HS-27A (cell line): ENCODE results near the gene TEX9.
A peak's percentile ranks its signal among the peaks of the same experiment; 100 is the strongest.
"Not testable (repeated sequence)": the region's sequence is repeated elsewhere in the genome, so short reads cannot be mapped to it uniquely, and the experiment has no call there.

Experiments used
- DNase-seq: peaks from one replicate; pipeline ENCODE4 v3.0.0-alpha.2; 2012; ENCODE audit warnings: low read depth, missing footprints

TEX9 gene

GRCh38 chr15:56365075-56365711, at the start of gene TEX9:
Gene TEX9, plus strand, starts transcription at chr15:56365426. Its CDS starts 25 bp downstream, at chr15:56365451.
- peak; percentile 79 for DNase-seq

- not testable (repeated sequence) for DNase-seq
These were observed 48.7 kb upstream of the TEX9 start for GRCh38 chr15:56316561-56316960.

GRCh38 chr15:56320316-56320715, 44.9 kb upstream of the TEX9 start:
- DNase-seq = no peak

GRCh38 chr15:56320861-56321260, 44.4 kb upstream of the TEX9 start:
- DNase-seq = no peak

- no peak for DNase-seq
These were observed 42.8 kb upstream of the TEX9 start for GRCh38 chr15:56322444-56322843.

- DNase-seq = no peak
These were observed 41.8 kb upstream of the TEX9 start for GRCh38 chr15:56323435-56323834.

- no peak for DNase-seq
These were observed 40.0 kb upstream of the TEX9 start for GRCh38 chr15:56325186-56325585.

GRCh38 chr15:56327721-56328502, 37.3 kb upstream of the TEX9 start:
- no peak for DNase-seq

GRCh38 chr15:56337084-56337725, 28.0 kb upstream of the TEX9 start:
- DNase-seq = no peak

- DNase-seq = no peak
These were observed 25.6 kb upstream of the TEX9 start for GRCh38 chr15:56339594-56339993.

- DNase-seq = no peak
These were observed 24.0 kb upstream of the TEX9 start for GRCh38 chr15:56341201-56341600.

- no peak for DNase-seq
These were observed 22.6 kb upstream of the TEX9 start for GRCh38 chr15:56342653-56343052.

GRCh38 chr15:56343879-56344278, 21.3 kb upstream of the TEX9 start:
- no peak for DNase-seq

GRCh38 chr15:56344336-56344735, 20.9 kb upstream of the TEX9 start:
- no peak for DNase-seq

- no peak for DNase-seq
These were observed 18.8 kb upstream of the TEX9 start for GRCh38 chr15:56346414-56346813.

- DNase-seq = no peak
These were observed 15.7 kb upstream of the TEX9 start for GRCh38 chr15:56349554-56349953.

GRCh38 chr15:56351353-56351752, 13.9 kb upstream of the TEX9 start:
- no peak for DNase-seq

GRCh38 chr15:56351957-56352506, 13.2 kb upstream of the TEX9 start:
- no peak for DNase-seq

GRCh38 chr15:56353119-56353518, 12.1 kb upstream of the TEX9 start:
- DNase-seq = no peak

GRCh38 chr15:56353740-56354139, 11.5 kb upstream of the TEX9 start:
- no peak for DNase-seq

GRCh38 chr15:56356616-56357015, 8.6 kb upstream of the TEX9 start:
- DNase-seq = no peak

- no peak for DNase-seq
These were observed 6.6 kb upstream of the TEX9 start for GRCh38 chr15:56358604-56359003.

- no peak for DNase-seq
These were observed 3.2 kb upstream of the TEX9 start for GRCh38 chr15:56361987-56362386.
